H9 (cell line): ENCODE data around the gene MCF2L2. TPM values are rescaled to one million over a fixed set of nuclear protein-coding genes. Genes with fewer than 3 reads are reported as not detected.

Experiments used
- DNase-seq: peaks from one replicate; pipeline ENCODE4 v3.0.0-alpha.2; 2017
- H2AFZ ChIP-seq: one replicate; pipeline ENCODE4 v1.6.1; 2013; ENCODE audit warnings: mild to moderate bottlenecking, low read length, control low read depth, moderate library complexity
- H2AK5ac ChIP-seq: 2 replicates; pipeline ENCODE4 v1.6.1; 2013; ENCODE audit warnings: low read length, control low read depth, mixed read lengths; ENCODE audit not compliant: insufficient read length
- H2BK120ac ChIP-seq: one replicate; pipeline ENCODE4 v1.6.1; 2013; ENCODE audit warnings: low read depth, mild to moderate bottlenecking, low read length, control low read depth, inconsistent platforms; ENCODE audit not compliant: poor library complexity, severe bottlenecking
- H2BK12ac ChIP-seq: 2 replicates; pipeline ENCODE4 v1.6.1; 2013; ENCODE audit warnings: low read length, control low read depth, mixed read lengths, low read depth; ENCODE audit not compliant: insufficient read length
- H2BK15ac ChIP-seq: 2 replicates; pipeline ENCODE4 v1.6.1; 2013; ENCODE audit warnings: low read depth, low read length, control low read depth
- H2BK20ac ChIP-seq: one replicate; pipeline ENCODE4 v1.6.1; 2013; ENCODE audit warnings: low read depth, mild to moderate bottlenecking, low read length, control low read depth, inconsistent platforms; ENCODE audit not compliant: poor library complexity, severe bottlenecking
- H2BK5ac ChIP-seq: 2 replicates; pipeline ENCODE4 v1.6.1; 2013; ENCODE audit warnings: low read length, control low read depth, mixed read lengths; ENCODE audit not compliant: insufficient read length
- H3K14ac ChIP-seq: 2 replicates; pipeline ENCODE4 v1.6.1; 2013; ENCODE audit warnings: low read length, control low read depth; ENCODE audit not compliant: insufficient read depth
- H3K18ac ChIP-seq: 2 replicates; pipeline ENCODE4 v1.6.1; 2013; ENCODE audit warnings: low read depth, mild to moderate bottlenecking, mixed read lengths, low read length, control low read depth; ENCODE audit not compliant: insufficient read length
- H3K23ac ChIP-seq: 2 replicates; pipeline ENCODE4 v1.6.1; 2013; ENCODE audit warnings: low read length, control low read depth, mixed read lengths, low read depth; ENCODE audit not compliant: insufficient read length
- H3K23me2 ChIP-seq: 2 replicates; pipeline ENCODE4 v1.6.1; 2013; ENCODE audit warnings: low read depth, mild to moderate bottlenecking, mixed read lengths, low read length, control low read depth; ENCODE audit not compliant: insufficient read length, poor library complexity, severe bottlenecking
- H3K27ac ChIP-seq: 2 replicates; pipeline ENCODE4 v1.5.1; 2013; ENCODE audit warnings: low read length, control low read depth, mixed read lengths, low read depth; ENCODE audit not compliant: insufficient read length
- H3K27me3 ChIP-seq: 2 replicates; pipeline ENCODE4 v1.6.1; 2013; ENCODE audit warnings: low read length, control low read depth, inconsistent platforms; ENCODE audit not compliant: insufficient read depth
- H3K4ac ChIP-seq: 2 replicates; pipeline ENCODE4 v1.6.1; 2013; ENCODE audit warnings: low read depth, mild to moderate bottlenecking, control low read depth, inconsistent platforms, low read length, moderate library complexity
- H3K4me1 ChIP-seq: 2 replicates; pipeline ENCODE4 v1.6.1; 2013; ENCODE audit warnings: low read length, control low read depth, inconsistent platforms; ENCODE audit not compliant: insufficient read depth
- H3K4me2 ChIP-seq: 2 replicates; pipeline ENCODE4 v1.6.1; 2013; ENCODE audit warnings: low read length, control low read depth, mixed read lengths; ENCODE audit not compliant: insufficient read length, insufficient read depth
- H3K56ac ChIP-seq: 2 replicates; pipeline ENCODE4 v1.6.1; 2013; ENCODE audit warnings: low read depth, mild to moderate bottlenecking, mixed read lengths, low read length, control low read depth; ENCODE audit not compliant: insufficient read length
- H3K79me1 ChIP-seq: 2 replicates; pipeline ENCODE4 v1.6.1; 2013; ENCODE audit warnings: low read depth, mild to moderate bottlenecking, moderate library complexity, low read length, control low read depth, inconsistent platforms; ENCODE audit not compliant: insufficient read depth, poor library complexity, severe bottlenecking
- H3K79me2 ChIP-seq: 2 replicates; pipeline ENCODE4 v1.6.1; 2013; ENCODE audit warnings: low read length, control low read depth, inconsistent platforms; ENCODE audit not compliant: insufficient read depth
- H3K9ac ChIP-seq: 2 replicates; pipeline ENCODE4 v1.6.1; 2013; ENCODE audit warnings: low read length, control low read depth, mixed read lengths; ENCODE audit not compliant: insufficient read length; ENCODE audit errors: extremely low read depth
- H3K9me3 ChIP-seq: one replicate; pipeline ENCODE4 v1.6.1; 2013; ENCODE audit warnings: low read depth, low read length, inconsistent platforms; ENCODE audit not compliant: control insufficient read depth
- H3T11ph ChIP-seq: one replicate; pipeline ENCODE4 v1.6.1; 2013; ENCODE audit warnings: mild to moderate bottlenecking, low read length, control low read depth, inconsistent platforms
- H4K20me1 ChIP-seq: one replicate; pipeline ENCODE4 v1.6.1; 2013; ENCODE audit not compliant: control insufficient read depth, insufficient read length, insufficient read depth
- H4K5ac ChIP-seq: 2 replicates; pipeline ENCODE4 v1.6.1; 2013; ENCODE audit warnings: low read depth, mild to moderate bottlenecking, mixed read lengths, low read length, control low read depth; ENCODE audit not compliant: insufficient read length
- H4K8ac ChIP-seq: replicated peaks from 2 replicates; pipeline ENCODE4 v1.6.1; 2013; ENCODE audit warnings: low read length, control low read depth, mixed read lengths, low read depth; ENCODE audit not compliant: insufficient read length
- H4K91ac ChIP-seq: 2 replicates; pipeline ENCODE4 v1.6.1; 2013; ENCODE audit warnings: low read depth, mild to moderate bottlenecking, moderate library complexity, mixed read lengths, low read length, control low read depth; ENCODE audit not compliant: insufficient read length
- H3K27ac Mint-ChIP-seq, 3 experiments: 2 replicates in 2 of 3; 3 replicates in 1 of 3; pipeline ENCODE4 v1.8.0; 2020 to 2021; ENCODE audit warnings: mixed read lengths in 3 of 3, mild to moderate bottlenecking in 1 of 3, moderate library complexity in 1 of 3
- H3K27me3 Mint-ChIP-seq: 2 replicates; pipeline ENCODE4 v1.8.0; 2021; ENCODE audit warnings: low read depth, mild to moderate bottlenecking, moderate library complexity, mixed read lengths
- H3K36me3 Mint-ChIP-seq, 3 experiments: 2 replicates in 2 of 3; 3 replicates in 1 of 3; pipeline ENCODE4 v1.8.0; 2020 to 2021; ENCODE audit warnings: low read depth in 3 of 3, mixed read lengths in 3 of 3; ENCODE audit not compliant: insufficient read depth in 1 of 3
- H3K4me1 Mint-ChIP-seq, 2 experiments: 2 replicates each; pipeline ENCODE4 v1.8.0; 2020; ENCODE audit warnings: mixed read lengths in 2 of 2
- H3K4me3 Mint-ChIP-seq, 2 experiments: 2 replicates in 1 of 2; 3 replicates in 1 of 2; pipeline ENCODE4 v1.8.0; 2020 to 2021; ENCODE audit warnings: mild to moderate bottlenecking in 2 of 2, mixed read lengths in 2 of 2, moderate library complexity in 1 of 2
- H3K9me3 Mint-ChIP-seq, 2 experiments: 2 replicates in 1 of 2; 3 replicates in 1 of 2; pipeline ENCODE4 v1.8.0; 2020; ENCODE audit warnings: mild to moderate bottlenecking in 2 of 2, mixed read lengths in 2 of 2, moderate library complexity in 1 of 2
- CTCF ChIP-seq: fragments of 200-600 bp; sonication (generic); conservative IDR thresholded peaks from 3 replicates; pipeline ENCODE4 v1.8.0; 2021; ENCODE audit warnings: antibody characterized with exemption, mild to moderate bottlenecking
- WGBS: extraction: QIAGEN DNeasy Blood & Tissue Kit; methylation state at CpG from one replicate; pipeline ENCODE4 v1.1.7; 2013; ENCODE audit warnings: missing lambda C conversion rate, low lambda C conversion rate, mixed read lengths; ENCODE audit not compliant: insufficient read length; ENCODE audit errors: extremely low coverage; 5-methylcytosine and 5-hydroxymethylcytosine counted together
- total RNA-seq: library from RNA; stranded (reverse); gene quantifications from 2 replicates; pipeline ENCODE4 v1.2.1, GENCODE V29; 2021

Gene MCF2L2
- total RNA-seq, 1 experiment from 2014 or later = 6.4 TPM

- no peak overlapping the region for H3K4me3 Mint-ChIP-seq
- Histone ChIP-seq H4K20me1 (no peaks in the 10 kb centered on the region), H3K14ac (no peak overlapping the region), H3T11ph (no peak overlapping the region), H3K79me1 (no peaks in the 10 kb centered on the region), H3K4me2 (no peak overlapping the region), H3K27ac (no peak overlapping the region), H3K56ac (no peak overlapping the region), H3K9ac (no peak overlapping the region), H4K91ac (no peak overlapping the region), H2AK5ac (no peak overlapping the region), H2BK5ac (no peak overlapping the region), H3K4ac (no peak overlapping the region), H3K18ac (no peak overlapping the region), H2BK20ac (no peak overlapping the region), H3K23me2 (no peaks in the 10 kb centered on the region), H4K8ac (no peak overlapping the region), H3K9me3 (no peaks in the 10 kb centered on the region), H3K79me2 (no peaks in the 10 kb centered on the region), H2BK15ac (no peak overlapping the region), H3K4me1 (no peaks in the 10 kb centered on the region), H4K5ac (no peak overlapping the region), H3K27me3 (no peaks in the 10 kb centered on the region), H3K23ac (no peak overlapping the region), H2BK120ac (no peak overlapping the region), H2BK12ac (no peak overlapping the region), H2AFZ (no peak overlapping the region)
- no peak overlapping the region for H3K27ac Mint-ChIP-seq
- TF ChIP-seq CTCF = no peak
- H3K36me3 Mint-ChIP-seq = peaks cover 0 to under 1% (median 0%) of the 10 kb centered on the region in 3 experiments; a peak in 1 of 7 replicates
- no peaks in the 10 kb centered on the region; the same call in 1 of the 2 replicates for H3K27me3 Mint-ChIP-seq
- no CpG with 5 or more reads among the region's 4 CpGs for WGBS
- H3K4me1 Mint-ChIP-seq = no peaks in the 10 kb centered on the region
- no peak for DNase-seq
- H3K9me3 Mint-ChIP-seq = no peaks in the 10 kb centered on the region
Observed at GRCh38 chr3:183369117-183369516, 59.3 kb downstream of the MCF2L2 start.
